Large intestine (tissue), 3 donors: ENCODE data around the gene GNA15. TPM values are rescaled to one million over a fixed set of nuclear protein-coding genes. Genes with fewer than 3 reads are reported as not detected.

ENCODE experiments used
- DNase-seq, 2 donors: peaks; one replicate each; pipeline versions ENCODE4 v3.0.0 to v3.0.0-alpha.2; 2013
- H3K27ac ChIP-seq: one replicate; pipeline ENCODE4 v1.5.1; 2013; ENCODE audit warnings: low read length
- H3K27me3 ChIP-seq: 2 replicates; pipeline ENCODE4 v1.6.1; 2013; ENCODE audit warnings: low read length; ENCODE audit not compliant: control insufficient read depth, insufficient read depth
- H3K36me3 ChIP-seq: 2 replicates; pipeline ENCODE4 v1.6.1; 2013; ENCODE audit warnings: low read length; ENCODE audit not compliant: control insufficient read depth, insufficient read depth
- H3K4me1 ChIP-seq: one replicate; pipeline ENCODE4 v1.6.1; 2013; ENCODE audit warnings: low read length; ENCODE audit not compliant: control insufficient read depth, insufficient read depth
- H3K4me3 ChIP-seq: one replicate; pipeline ENCODE4 v1.5.1; 2013; ENCODE audit warnings: low read length
- H3K9me3 ChIP-seq: one replicate; pipeline ENCODE4 v1.6.1; 2013; ENCODE audit warnings: mild to moderate bottlenecking, low read depth, low read length, moderate library complexity; ENCODE audit not compliant: control insufficient read depth
- WGBS: methylation state at CpG from one replicate; pipeline ENCODE4 v1.1.5; 2013; ENCODE audit warnings: low lambda C conversion rate; ENCODE audit not compliant: insufficient coverage; 5-methylcytosine and 5-hydroxymethylcytosine counted together
- polyA plus RNA-seq: library from polyadenylated mRNA; unstranded; fragments of 120-200 nt; gene quantifications from one replicate; pipeline ENCODE4 v1.2.1, GENCODE V29; 2013

The GNA15 gene
- polyA plus RNA-seq, 1 donor = 2.1 TPM

DNA sequence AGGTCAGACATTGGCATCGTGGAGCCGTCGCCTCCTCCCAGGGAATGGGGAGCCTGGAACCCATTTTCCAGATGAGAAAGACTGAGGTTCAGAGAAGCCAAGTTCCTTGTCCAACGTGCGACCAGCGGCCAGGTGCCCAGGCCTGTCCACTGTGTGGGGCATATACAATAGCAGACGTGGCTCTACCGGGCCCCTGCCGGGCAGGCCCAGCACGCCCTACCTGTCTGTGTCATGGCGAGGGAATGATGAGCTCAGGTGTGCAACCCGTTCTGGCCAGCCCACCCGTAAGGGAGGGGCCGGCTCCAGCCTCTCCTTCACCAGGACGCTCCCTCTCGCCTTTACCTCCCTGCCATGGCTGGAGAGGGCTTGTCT is 837 bp downstream of the GNA15 start:
- no peaks in the 10 kb centered on the region for H3K27me3 ChIP-seq
- H3K4me3 ChIP-seq = no peak overlapping the region
- H3K9me3 ChIP-seq = peaks cover under 1% of the 10 kb centered on the region
- no peaks in the 10 kb centered on the region for H3K4me1 ChIP-seq
- no peaks in the 10 kb centered on the region for H3K36me3 ChIP-seq
- DNase-seq = no peak
- H3K27ac ChIP-seq = no peak overlapping the region
- WGBS = no CpG with 5 or more reads among the region's 16 CpGs

DNA sequence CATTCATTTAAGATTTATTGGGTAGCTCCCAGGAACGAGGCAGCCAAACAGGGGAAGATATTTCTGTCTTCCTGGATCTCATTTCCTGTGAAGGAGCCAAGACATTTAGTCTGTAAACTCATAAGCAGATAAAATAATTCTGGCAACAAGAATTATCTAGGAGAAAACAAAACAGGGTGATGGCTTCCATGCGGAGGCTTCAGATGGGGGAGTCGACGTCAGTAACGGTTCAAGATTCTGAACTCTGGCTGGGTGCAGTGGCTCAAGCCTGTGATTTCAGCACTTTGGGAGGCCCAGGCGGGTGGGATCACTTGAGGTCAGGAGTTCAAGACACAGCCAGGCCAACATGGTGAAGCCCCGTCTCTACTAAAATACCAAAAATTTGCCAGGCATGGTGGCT is 1.3 kb downstream of the GNA15 start:
- whole genome bisulfite sequencing = no CpG with 5 or more reads among the region's 7 CpGs
- DNase-seq = no peak
- Histone ChIP-seq H3K36me3 (no peaks in the 10 kb centered on the region), H3K27ac (no peak overlapping the region), H3K9me3 (peaks cover 3% of the 10 kb centered on the region), H3K4me3 (no peak overlapping the region), H3K4me1 (no peaks in the 10 kb centered on the region), H3K27me3 (no peaks in the 10 kb centered on the region)

DNA sequence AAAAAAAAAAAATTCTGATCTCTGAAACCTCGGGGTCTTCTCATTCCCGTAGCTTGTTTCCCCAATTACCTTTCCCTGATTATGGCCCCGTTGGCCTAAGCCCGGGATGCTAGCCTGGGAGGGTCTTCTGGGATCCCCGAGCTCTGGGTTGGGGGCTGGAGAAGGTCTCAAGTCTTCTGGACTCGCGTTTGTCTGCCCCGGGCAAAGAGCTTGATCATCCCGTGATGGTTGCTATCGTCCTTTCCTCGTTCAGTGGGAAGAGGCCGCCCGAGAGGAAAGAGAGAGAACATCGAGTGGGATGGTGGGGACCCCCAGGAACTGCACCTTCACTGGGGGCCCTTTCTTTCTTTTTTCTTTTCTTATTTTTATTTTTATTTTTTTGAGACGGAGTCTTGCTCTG is 2.4 kb downstream of the GNA15 start:
- H3K4me3 ChIP-seq = no peak overlapping the region

DNA sequence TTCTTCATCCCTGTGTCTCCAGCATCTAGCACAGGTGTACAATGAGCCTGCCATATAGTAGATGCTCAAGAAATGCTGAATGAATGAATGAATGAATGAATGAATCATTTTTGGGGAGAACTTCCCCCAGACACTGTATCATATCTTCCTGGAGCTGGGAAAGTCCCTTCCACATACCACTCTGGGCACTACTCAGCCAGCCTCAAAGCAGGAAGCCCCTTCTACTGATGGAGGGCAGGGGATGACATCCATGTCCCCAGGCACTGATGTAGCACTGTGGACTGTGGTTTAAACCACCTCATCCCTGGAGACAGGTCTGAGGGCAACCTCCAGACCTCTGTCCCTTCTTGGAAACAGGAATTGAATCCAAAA is 4.8 kb downstream of the GNA15 start:
- Histone ChIP-seq H3K4me1 (no peaks in the 10 kb centered on the region), H3K9me3 (peaks cover 3% of the 10 kb centered on the region), H3K36me3 (no peaks in the 10 kb centered on the region), H3K27ac (no peak overlapping the region), H3K4me3 (no peak overlapping the region), H3K27me3 (no peaks in the 10 kb centered on the region)
- DNase-seq = no peak

More for the DNA sequence above, 2.4 kb downstream of the GNA15 start:
- peaks cover 3% of the 10 kb centered on the region for H3K9me3 ChIP-seq
- no peak for DNase-seq
- H3K36me3 ChIP-seq = no peaks in the 10 kb centered on the region
- H3K4me1 ChIP-seq = no peaks in the 10 kb centered on the region
- H3K27me3 ChIP-seq = no peaks in the 10 kb centered on the region
- no peak overlapping the region for H3K27ac ChIP-seq
- no CpG with 5 or more reads among the region's 15 CpGs for WGBS

DNA sequence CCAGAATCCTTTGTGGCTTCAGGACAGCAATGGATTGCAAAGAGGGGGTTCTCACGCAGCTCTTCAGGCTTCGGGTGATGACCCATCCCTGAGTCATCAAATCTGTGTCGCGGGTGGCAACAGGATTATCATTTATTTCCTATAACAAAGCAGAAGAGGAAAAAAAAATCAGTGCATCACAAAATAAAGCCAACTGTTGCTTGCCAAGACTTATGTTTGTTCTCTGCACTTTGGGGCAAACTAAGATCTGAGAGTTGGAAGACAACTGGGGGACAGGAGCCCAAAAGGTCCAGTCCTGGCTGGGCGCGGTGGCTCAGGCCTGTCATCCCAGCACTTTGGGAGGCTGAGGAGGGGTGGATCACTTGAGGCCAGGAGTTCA is 6.4 kb downstream of the GNA15 start:
- Histone ChIP-seq H3K4me1 (no peaks in the 10 kb centered on the region), H3K9me3 (peaks cover 6% of the 10 kb centered on the region), H3K27ac (no peak overlapping the region), H3K36me3 (no peaks in the 10 kb centered on the region), H3K27me3 (no peaks in the 10 kb centered on the region), H3K4me3 (no peak overlapping the region)
- WGBS = no CpG with 5 or more reads among the region's 6 CpGs
- DNase-seq = no peak

DNA sequence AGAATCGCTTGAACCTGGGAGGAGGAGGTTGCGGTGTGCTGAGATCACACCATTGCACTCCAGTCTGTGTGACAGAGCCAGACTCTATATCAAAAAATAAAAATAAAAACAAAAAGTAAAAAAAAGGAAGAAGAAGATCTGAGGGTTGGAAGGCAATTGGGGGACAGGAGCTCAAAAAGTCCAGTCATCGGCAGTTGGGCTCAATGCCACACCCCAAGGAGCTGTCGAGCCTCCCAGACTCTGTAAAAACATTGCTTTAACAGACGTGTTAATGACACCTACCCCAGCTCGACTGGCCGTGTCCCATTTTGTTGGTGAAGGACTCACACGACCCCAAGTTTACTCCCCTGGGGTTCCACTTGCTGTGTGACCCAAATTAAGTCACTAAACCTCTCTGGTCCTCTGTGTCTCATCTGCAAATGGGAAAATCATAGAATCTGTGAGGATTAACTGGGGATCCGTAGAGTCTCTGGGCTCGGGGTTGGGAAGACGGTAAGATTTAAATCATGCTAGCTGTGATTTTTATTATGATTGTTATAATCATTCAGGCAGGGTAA is 7.0 kb downstream of the GNA15 start:
- Histone ChIP-seq H3K9me3 (peaks cover 6% of the 10 kb centered on the region), H3K36me3 (no peaks in the 10 kb centered on the region), H3K27ac (no peak overlapping the region), H3K27me3 (no peaks in the 10 kb centered on the region), H3K4me1 (no peaks in the 10 kb centered on the region), H3K4me3 (no peak overlapping the region)
- DNase-seq = no peak
- 90% methylated on average over 3 of the region's 11 CpGs for WGBS

DNA sequence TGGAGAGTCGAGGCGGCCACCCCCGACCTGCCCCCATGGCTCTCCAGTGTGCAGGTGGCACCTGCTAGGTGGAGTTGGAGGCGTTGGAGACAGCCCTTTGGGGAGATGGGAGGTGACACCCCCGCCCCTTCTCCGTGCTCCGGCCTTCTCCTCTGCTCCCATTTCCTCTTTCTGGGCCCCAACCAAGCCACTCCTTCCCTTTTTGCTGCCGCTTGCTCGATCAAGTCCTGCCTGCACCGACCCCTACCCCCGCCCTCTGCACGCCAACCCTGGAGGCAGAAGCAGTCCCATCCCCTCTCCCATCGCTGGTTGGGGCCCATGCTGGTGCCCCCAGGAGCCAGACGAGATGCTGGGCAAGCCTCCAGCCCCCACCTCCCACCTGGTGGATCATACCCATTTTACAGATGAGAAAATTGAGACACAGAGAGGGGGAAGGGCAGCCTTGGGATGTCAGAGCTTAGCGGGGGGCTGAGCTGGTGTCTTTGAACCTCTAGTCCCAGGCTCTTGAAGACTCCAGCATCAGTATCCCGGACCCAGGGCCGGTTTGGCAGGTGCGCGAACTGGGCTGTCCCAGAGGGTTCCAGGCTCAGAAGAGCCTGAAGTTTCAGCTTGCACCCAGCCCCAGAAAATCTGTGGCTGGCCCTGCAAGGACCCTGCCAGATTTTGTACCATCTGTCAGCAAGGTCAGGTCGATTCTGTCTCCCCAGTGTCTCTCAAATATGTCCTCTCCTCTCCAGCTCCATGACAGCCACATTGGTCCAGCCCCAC is 10.3 kb downstream of the GNA15 start:
- Histone ChIP-seq H3K36me3 (no peaks in the 10 kb centered on the region), H3K9me3 (peaks cover 6% of the 10 kb centered on the region), H3K27ac (no peak overlapping the region), H3K27me3 (peaks cover 13% of the 10 kb centered on the region), H3K4me3 (no peak overlapping the region), H3K4me1 (no peaks in the 10 kb centered on the region)
- WGBS = 20% methylated on average over 1 of the region's 20 CpGs
- no peak for DNase-seq

DNA sequence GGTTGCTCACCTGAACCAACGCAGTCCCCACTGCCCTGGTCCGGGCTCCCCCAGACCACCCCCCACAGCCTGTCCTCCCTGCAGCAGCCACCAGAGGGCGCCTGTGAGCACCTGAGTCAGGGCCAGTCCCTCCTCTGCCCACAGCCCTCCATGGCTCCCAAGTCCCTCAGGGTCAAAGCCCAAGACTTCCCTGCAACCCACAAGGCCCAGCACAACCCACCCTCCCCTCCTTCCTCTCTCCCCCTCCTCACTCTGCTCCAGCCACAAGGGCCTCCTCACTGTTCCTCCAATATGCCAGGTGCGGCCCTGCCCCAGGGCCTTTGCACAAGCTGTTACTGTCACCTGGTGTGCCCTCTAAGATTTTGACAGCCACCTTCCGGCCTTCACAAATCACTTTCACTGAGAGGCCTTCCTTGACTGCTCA is 10.9 kb downstream of the GNA15 start:
- Histone ChIP-seq H3K4me1 (no peaks in the 10 kb centered on the region), H3K27ac (no peak overlapping the region), H3K36me3 (no peaks in the 10 kb centered on the region), H3K4me3 (no peak overlapping the region), H3K27me3 (peaks cover 13% of the 10 kb centered on the region), H3K9me3 (peaks cover 6% of the 10 kb centered on the region)
- no peak for DNase-seq
- no CpG with 5 or more reads among the region's 5 CpGs for WGBS

DNA sequence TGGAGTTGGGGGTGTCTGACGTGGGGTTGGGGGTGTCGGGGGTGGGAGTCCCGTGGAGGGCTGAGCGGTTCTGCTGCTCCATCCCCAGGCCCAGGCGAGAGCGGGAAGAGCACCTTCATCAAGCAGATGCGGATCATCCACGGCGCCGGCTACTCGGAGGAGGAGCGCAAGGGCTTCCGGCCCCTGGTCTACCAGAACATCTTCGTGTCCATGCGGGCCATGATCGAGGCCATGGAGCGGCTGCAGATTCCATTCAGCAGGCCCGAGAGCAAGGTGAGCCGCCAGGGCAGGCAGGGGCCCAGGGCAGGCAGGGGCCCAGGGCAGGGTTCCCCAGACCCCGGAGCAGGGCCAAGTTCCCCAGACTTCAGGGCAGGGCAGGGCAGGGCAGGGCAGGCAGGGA is 12.7 kb downstream of the GNA15 start:
- H3K9me3 ChIP-seq = peaks cover 3% of the 10 kb centered on the region
- DNase-seq = no peak
- peaks cover 13% of the 10 kb centered on the region for H3K27me3 ChIP-seq
- no peak overlapping the region for H3K4me3 ChIP-seq
- no peaks in the 10 kb centered on the region for H3K4me1 ChIP-seq
- no peak overlapping the region for H3K27ac ChIP-seq
- WGBS = no CpG with 5 or more reads among the region's 20 CpGs
- no peaks in the 10 kb centered on the region for H3K36me3 ChIP-seq

DNA sequence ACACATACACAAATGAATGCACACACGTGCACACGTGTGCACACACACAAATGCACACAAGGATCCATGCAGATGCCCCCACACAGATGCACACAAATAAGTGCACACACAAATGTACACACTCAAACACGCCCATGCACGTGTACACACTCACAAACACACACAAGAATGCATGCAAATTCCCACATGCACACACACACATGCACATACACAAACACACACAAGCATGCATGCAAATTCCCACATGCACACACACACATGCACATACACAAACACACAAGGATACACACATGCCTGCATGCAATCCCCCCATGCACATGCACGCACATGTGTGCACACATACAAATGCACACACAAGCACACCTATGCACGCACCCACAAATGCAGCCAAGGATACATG is 13.3 kb downstream of the GNA15 start:
- Histone ChIP-seq H3K27me3 (peaks cover 13% of the 10 kb centered on the region), H3K4me3 (no peak overlapping the region), H3K9me3 (peaks cover 3% of the 10 kb centered on the region), H3K27ac (no peak overlapping the region), H3K4me1 (no peaks in the 10 kb centered on the region), H3K36me3 (no peaks in the 10 kb centered on the region)
- WGBS = no CpG with 5 or more reads among the region's 6 CpGs
- no peak for DNase-seq
